Stimulated activated CD4-positive, alpha-beta T cell treated with anti-CD3 and anti-CD28 coated beads, Interleukin-2, amount 100 ng/mL, for 24 hours (primary cell): Measurements from ENCODE around the gene PTPRM.

Source experiments
- DNase-seq, 2 donors: peaks; one replicate each; pipeline ENCODE4 v3.0.0-alpha.2; 2020

The PTPRM gene

DNA sequence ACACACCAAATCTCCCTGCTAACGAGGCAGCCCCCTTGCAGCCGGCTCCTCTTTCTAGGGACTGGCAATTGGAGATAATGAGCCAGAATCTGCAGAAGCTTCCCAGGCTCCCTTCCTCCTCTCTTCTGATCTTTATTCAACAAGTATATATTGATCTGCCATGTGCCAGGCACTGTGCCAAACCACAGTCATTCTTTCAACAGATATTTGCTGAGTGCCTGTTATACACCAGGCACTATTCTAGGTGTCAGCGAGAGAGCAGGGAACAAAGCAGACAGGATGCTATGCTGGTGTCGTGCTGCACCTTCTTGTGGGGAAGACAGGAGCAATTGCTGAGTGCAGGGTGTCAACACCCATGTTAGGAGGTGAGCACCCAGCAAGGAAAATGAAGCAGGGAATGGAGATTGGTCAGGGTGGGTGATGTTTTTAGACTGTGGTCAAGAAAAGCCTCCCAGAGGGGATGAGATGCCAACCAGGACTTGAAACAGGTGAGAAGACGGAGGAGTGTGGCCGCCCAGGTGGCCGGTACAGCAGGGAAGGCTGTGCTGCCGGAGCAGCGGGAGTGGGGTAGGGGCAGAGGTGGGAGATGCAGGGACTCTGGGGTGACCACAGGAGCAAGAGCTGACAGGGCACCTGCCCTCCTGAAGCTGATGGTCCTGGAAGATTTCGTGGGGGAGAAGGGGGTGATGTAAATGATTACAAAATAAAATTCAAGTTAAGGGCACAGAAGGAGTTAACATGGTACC lies 734.5 kb downstream of the PTPRM start:
- no peak for DNase-seq

DNA sequence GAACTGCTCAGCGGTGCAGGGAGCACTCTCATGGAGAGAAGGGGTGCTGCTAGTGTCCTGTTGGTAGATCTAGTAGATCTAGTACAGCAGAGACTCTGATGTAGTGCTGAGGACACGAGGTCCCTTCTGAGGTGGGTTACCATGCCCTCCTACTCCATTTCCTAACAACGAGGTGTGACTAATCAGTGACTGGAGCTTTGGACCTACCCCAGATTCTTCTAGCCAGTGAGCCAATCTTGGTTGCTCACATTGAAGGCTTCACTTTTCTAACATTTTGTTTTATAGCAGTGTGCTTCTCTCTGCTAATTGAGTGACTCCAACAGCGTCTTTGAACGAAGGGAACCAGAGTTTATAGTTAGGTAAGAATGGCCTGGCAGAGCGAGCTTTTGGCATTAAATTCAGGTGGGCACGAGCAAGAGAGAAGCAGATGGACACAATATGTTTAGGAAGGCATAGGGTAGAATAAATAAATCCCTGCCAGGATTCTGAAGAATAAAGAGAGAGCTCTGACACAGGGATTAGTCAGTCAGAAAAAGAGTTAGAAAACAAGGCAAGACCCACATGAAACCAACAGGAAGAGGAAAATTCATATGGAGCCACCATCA lies 736.1 kb downstream of the PTPRM start:
- no peak for DNase-seq

DNA sequence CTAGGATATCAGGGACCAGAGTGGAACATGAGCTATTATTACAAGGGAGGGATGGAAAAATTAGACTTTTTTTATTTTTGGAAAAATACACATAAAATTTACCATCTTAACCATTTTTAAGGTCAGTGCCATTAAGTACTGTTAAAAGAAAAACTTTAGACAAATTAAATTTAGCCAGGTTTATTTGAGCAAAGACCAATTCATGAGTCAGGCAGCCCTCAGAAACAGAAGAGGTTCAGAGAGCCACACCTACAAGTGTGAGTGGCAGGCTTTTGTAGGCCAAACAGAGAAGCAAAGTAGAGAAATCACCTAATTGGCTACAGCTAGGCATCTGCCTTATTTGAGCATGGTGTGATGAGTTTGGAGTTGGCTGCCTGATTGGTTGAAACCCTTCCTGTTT lies 740.8 kb downstream of the PTPRM start:
- DNase-seq: no peak

DNA sequence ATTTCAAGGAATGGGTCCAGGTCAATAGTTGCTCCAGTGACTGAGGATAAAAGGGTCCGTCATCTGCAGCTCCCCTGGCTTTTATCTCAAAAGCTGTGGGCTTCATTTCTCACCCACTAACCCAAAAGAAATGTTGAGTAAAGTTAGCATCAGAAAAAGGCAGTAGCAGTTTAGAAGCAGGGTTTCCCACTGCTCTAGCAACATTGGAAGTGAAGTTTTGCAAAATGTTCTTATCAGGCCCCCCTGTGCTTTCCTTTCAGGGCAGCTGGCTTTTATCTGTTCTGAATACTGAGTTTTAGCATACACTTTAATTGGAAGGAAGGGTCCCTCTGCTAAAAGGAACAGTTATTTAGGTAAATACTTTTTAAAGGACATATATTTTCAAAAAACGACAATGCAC lies 745.9 kb downstream of the PTPRM start:
- DNase-seq: no peak

DNA sequence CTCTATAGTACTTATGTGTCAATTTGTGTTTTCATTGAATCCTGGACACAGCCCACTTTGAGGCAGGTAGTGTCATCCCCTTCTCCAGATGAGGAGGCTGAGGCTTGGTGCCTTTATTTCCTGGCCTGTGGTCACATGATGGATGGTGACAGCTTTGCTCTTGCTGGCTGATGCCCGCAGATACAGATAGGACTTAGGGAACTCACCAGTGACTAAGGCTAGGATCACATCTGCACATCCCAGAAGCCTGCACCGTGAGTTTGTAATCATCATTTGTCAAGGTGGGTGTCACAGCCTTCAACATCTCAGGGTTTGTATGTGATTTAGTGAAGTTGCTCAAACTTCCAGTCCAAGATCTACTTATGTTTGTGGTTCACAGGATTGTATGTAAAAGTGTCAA lies 747.0 kb downstream of the PTPRM start:
- no peak for DNase-seq

DNA sequence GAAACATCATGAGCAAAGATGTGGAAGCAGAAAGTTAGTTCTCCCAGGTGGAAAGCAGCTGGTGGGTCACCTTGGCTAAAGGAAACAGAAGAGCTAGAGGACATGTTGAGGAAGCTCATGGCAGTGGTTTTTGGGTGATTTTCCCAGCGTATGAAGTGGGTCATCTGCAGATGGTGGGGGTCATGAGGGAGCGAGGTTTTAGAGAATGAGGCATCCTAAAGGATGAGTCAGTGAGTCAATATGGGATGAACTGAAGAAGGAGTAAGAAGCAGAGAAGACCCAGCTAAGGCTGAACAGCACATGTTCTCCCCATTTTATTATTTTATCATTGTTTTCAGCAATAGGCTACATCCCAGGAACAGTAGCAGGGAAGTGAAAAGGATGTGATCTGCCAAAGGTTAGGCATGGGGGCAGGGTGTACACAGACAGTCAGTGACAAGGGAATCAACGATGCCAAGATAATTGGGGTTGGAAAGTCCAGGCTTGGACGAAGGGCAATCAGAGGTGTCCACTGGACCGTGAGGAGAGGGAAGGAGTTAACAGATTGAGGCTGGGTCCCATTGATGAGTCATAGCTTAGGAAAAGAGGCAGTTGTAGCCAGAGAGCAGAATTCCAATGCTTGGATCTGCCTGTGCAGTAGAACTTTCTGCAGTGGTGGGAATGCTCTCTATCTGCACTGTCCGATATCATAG lies 752.8 kb downstream of the PTPRM start:
- DNase-seq: no peak

DNA sequence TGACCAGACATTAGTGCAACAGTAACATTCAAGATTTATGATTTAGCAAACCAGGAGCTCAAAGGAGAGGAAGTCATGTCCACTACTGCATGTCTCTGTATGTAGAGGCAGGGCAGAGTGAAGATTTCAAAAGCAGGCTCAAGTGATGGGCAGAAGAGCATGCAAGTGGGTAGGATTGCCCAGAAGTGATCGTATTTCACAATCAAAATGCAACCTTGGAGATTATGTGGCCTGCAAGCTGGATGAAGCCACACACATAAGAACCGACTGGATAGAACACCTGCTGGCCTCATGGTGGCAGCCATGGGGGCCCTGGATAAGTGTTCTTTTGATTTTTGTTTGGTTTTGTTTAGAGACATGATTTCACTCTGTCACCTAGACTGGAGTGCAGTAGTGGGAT lies 755.4 kb downstream of the PTPRM start:
- no peak for DNase-seq

DNA sequence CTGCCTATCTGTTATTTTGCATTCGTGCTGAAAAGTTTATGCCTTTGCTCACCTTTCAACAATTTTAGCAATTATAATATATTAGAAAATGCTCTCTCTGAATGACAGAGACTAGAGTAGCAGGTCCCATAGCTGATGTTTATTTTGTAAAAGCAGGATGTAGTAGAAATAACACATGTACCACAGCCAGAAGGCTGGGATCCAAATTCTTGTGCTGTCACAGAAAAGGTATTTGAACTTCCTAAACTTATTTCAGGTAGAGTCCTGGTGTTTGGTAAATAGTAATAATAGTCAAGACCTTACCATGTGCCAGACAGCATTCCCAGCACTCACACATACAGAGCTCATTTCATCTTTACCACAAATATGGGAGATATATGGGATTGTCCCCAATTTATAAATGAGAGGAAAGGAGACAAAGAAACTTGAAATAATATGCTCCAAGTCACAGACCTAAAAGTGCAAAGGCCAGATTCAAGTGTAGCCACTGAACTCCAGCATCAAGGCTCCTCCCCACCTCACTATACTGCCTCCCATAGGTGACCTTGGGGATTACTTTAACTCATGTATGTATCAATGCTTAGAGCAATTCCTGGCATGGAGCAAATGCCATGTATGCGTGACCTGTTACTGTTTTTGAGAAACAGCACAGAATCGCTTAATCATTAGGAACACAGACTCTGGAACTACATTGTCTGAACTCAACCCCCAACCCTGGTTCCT lies 757.4 kb downstream of the PTPRM start:
- DNase-seq: no peak

DNA sequence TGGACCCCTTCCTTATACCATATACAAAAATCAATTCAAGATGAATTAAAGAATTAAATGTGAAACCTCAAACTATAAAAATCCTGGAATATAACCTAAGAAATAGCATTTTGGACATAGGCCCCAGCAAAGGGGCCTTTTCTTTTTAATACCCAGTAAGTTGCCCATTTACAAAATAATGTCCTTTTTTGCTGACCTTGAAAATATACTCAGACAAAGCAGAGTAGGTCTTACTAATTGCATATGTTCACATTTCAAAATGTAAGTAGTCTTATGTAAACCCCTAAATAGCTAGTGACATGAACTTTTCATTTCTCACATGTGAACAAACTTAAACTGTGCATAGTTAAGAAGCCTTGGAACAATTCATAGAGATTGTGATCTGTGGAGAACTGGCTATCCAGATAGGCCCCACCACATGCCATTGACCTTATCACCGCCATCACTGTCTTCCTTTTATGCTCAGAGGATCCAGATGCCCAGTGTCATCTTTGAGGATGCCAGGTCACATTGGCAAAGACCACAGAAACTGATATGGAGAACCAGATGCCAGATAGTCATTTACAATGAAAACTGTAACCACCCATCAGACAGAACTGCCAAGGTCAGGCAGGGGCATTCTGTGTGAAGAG lies 759.8 kb downstream of the PTPRM start:
- DNase-seq: no peak

DNA sequence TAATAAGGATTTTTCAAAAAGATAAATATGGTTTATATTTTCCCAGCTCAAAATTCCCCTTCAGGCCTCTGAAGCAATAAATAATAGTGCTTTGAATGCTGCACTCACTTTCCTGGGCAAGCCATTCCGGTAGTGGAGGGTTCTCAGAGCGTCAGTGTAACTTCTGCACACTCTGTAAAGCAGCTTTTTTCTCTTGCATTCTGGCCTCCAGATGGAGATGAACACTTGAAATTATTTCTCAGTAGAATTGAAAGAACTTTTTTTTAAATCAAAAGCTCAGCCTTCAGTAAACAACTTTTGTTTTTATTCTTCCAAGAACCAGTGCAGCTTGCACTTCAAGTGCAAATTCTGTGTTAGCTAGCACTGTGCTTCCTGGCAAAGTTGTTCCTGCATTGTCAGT lies 761.0 kb downstream of the PTPRM start:
- DNase-seq: no peak

DNA sequence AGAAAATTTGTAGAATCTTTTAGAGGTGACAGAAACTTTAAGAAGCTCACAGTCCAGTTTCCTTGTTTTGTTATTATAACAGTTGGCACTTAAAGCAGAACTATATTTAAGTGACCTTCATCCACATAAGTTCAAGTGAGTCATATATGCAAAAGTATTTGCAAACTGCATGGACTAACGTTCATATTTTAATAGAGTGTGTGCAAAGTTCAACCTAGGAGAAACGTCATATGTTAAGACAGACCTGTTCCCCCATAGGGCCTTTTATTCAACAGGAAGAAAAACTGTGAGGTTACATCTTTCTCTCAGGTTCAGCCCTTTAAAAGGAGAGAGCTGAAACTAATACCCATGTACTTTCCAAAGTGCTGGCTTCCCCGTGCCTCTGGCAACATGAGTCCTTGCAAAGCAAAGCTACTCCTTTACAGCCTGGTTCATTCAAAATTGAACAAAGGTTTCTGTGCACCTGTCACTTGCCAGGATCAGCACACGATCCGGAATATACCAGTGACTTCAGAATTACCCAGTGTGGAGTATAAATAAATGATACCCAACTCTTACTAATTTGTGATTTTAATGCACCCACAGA lies 762.2 kb downstream of the PTPRM start:
- DNase-seq: no peak

DNA sequence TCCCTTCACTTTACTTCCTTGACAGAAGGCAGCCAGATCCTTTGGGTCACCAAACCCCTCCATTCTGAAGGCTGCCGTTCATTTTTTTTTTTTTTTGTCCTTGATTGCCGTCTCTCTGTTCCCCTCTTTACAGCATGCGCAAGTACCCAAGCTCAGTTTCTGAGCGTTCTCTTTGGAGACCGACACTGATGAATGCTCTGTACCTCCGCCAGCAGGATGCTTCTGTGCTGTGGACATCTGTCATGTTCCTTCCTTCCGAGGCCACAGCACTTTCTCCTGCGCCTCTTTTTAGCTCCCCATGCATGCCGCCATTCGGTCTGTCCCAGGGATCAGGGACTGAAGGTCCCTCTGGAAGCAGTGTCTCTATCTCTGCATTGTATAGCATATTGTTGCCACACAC lies 763.5 kb downstream of the PTPRM start:
- DNase-seq: no peak

DNA sequence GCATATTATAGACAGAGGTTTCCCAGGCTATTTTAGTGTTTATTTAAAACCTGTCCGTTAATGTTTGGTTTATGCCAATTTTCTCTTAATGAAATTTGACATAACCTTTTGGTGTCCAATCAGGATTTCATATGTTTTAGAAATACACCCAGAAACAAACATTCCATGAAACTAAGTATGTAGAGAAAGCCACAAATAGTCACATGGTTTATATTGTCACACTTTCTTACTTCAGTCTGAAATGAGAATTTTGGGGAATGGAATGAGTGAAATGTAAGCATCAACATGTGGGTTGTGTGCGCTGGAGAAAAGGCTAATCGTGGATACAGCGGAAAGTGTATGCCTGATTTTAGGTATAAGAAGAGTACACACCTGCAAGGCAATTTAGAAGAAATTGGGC lies 765.2 kb downstream of the PTPRM start:
- no peak for DNase-seq

DNA sequence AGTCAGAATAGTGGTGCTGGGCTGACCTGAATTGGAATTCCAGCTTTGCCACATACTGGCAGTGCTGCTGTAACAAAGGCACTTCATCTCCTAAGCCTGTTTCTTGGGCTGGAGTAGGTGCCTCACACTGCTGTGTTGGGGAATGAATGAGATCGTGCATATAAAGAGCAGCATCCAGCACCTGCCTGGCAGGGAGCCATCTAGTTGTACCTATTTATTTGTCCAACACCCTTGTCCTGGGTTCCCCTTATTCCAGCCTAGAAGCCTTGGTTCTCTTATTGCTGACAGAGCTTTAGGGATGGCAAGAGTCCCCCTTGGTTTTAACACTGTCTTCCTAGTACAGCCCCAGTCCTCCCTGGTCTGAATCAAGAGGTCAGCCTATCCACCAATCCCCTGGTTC lies 766.8 kb downstream of the PTPRM start:
- no peak for DNase-seq

DNA sequence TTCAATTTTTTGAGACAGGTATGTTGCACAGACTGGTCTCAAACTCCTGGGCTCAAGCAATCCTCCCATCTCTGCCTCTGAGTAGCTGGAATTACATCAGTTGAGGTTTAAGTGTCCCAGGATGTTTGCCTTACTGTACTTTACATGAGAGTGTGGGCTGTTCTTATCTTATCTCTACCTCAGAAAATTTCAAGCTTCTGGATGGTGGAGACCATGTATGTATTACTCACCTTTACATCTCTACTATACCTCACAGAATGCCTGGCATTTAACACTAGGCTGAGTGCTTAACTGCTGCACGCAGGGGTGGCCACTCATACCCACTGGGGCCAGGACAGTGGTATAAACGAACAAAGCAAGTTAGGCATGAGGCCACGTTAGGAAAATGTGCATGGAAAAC lies 770.1 kb downstream of the PTPRM start:
- DNase-seq: no peak

DNA sequence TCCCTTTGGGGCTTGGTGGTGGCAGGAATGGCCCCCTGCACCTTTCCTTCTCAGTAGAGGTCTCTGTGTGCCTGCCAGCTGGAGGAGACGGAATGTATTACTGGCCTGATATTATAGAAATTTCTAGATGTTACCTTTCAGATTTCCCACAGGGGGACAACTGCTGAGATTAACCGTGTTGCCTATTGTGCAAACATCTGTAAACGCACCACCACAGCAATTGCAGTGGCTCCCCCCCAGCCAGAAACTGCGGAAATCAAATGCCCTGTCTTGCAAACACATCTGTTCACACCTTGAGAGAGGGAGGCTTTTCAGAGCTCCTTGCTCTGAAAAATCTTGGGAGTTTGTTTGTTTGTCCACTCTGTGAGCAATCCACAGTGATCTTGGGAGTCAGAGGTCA lies 772.1 kb downstream of the PTPRM start:
- DNase-seq: no peak

DNA sequence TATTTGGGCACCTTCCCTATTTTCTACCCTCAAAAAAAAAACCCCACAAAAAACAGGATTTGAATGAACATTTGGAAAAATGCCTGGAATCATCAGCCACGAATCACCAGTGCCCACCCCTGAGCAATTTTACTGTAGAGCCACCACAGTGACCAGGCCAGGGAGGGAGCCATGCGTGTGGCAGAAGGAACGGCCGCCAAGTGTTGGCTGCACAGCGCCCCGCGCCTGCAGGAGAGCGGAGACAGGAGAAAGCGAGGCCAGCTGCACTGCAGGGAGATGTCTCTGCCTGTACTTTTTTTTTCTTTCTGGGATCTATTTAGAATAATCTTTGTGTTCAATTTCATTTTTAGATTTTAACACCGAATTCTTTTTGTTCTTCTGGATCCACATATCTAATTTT lies 772.8 kb downstream of the PTPRM start:
- no peak for DNase-seq

DNA sequence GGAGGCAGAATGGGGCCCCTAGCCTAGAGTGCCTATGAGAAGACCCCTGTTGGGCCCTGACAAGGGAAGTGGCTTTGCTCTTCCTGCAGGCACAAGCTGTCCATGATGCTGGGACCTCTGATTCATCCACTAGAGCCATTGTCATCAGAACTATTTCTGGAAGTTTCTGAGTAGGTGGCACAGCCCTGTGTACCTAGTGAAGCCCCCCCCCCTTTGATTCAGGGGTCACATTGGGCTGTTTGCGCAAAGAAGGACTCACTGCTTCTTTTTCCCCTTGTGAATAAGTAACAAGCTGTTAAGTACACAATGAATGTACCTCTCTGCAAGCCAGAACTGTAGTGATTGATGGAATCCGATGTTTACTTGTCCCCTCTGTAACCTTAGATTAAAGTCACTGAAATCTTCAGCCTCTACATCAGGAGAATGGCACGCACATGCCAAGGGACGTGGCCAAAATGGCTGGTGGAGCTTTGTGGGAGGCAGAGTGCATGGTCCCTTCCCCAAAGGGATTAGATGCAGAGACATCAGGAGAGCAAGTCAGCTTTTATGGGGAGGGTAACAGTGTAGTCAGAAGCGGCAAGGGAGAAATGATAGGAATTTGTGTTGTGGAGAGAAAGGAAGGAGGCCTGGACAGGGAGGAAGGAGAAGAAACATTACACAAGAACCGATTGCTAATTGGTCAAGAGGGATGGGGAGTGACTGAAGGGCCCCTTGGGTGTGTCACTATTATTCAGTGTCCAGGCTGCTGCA lies 774.5 kb downstream of the PTPRM start:
- DNase-seq: no peak

DNA sequence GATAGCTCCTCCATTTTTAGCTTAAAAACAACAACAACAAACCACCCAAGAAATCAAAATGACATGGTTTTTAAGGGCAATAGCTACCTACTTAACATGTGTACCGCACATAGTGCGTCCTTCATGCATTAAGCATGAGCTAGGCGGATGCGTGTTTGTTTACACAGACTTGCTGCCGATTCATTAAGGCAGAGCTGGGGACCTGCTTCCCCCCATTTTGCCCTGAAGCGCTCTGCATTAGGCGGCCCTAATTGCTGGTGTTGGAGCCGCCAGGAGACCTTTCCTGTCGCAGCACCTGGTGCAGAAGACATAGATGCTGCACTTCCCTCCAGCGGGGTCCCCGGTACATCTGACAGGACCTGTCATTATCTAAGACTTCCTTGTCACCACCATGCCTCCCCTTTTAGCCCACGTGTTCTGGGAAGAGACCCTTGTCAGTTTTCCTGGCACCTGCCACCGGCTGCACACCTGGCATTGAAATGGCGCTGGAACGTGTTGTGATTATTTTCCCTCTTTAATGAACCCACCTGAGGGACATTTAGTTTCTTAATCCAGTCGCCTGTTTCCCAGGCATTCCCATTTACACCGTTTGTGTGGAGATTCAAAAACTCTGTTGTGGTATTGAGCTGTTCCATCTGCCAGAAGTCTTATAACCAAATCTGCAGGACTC lies 781.1 kb downstream of the PTPRM start:
- DNase-seq: no peak

DNA sequence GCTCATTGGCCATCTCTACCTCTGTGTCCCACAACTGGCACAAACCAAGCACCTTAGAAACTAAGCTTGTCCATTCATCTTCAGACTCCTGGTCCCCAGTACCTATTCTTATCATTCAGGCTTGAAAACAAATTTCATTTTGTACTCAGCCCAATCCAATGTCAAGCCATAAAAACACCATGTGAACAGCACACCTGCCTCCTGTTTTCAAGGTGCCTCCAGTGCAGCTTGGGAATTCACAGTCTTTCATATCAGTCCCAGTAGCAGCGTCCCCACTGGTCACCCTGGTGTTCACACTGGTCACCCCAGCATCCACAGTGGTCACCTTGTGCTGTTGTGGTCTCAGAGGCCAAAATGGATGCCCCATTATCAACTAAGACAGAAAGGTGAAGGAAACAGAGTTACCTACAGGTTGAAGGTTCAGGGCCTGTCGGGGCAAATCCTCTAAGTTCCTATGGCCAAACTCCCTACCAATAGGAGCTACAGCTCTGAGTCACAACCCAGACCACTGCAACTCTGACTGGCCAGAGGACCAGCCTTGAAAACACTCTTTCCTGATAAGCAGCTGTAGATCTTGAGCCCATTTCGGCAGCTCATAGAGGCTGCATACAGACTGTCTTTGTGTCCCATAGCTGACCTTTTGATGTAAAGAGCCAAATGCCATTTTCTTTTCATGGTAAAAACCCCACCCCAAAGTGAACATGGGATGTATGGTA lies 782.6 kb downstream of the PTPRM start:
- no peak for DNase-seq

DNA sequence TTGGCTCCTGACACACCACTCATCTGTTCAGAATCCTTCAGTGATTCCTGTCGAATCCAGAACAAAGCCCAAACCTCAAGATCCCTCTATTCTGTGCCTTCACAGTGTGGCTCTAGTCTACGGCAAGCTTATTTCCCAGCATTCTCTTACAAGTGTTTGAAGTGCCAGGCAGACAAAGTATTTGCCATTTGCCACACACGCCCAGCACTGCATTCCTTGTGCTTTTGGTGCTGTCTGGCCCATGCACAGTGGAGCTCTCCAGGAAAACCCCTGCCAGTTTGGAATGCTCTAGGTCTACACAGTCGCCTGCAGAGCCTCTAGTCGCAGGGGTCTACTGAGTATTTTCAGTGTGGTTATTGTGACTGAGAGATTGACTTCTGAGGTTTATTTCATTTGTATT lies 783.5 kb downstream of the PTPRM start:
- DNase-seq: no peak
